Subcutaneous adipose tissue (tissue), 4 donors: ENCODE results near the gene GAPVD1. TPM values are rescaled to one million over a fixed set of nuclear protein-coding genes. Genes with fewer than 3 reads are reported as not detected.

Source experiments
- CTCF ChIP-seq: fragments of 450-650 bp; IDR thresholded peaks from one replicate; pipeline ENCODE4 v1.5.1; 2016; ENCODE audit warnings: low read depth, mild to moderate bottlenecking, control low read depth, antibody characterized with exemption, moderate library complexity
- total RNA-seq, 4 donors: library from RNA; depleted of rRNA; stranded (reverse); fragments of >200 nt; gene quantifications; one replicate each; pipeline ENCODE4 v1.1.0, GENCODE V29; 2016

Gene GAPVD1
- total RNA-seq, 4 donors from 2014 or later, result 57.7 to 85.3 (median 62.9) TPM

- TF ChIP-seq CTCF, result no peak
Observed at GRCh38 chr9:125359011-125359410, 97.4 kb downstream of the GAPVD1 start.

GRCh38 chr9:125360601-125361000 is 99.0 kb downstream of the GAPVD1 start:
- no peak for TF ChIP-seq CTCF

- TF ChIP-seq CTCF, result no peak
Observed at GRCh38 chr9:125361837-125362531, 100.4 kb downstream of the GAPVD1 start.

- no peak for TF ChIP-seq CTCF
Observed at GRCh38 chr9:125366676-125367075, 105.0 kb downstream of the GAPVD1 start.

- TF ChIP-seq CTCF, result no peak
Observed at GRCh38 chr9:125370786-125371185, 109.2 kb downstream of the GAPVD1 start.

- TF ChIP-seq CTCF, result no peak
Observed at GRCh38 chr9:125372441-125373226, 111.0 kb downstream of the GAPVD1 start.

GRCh38 chr9:125374443-125375309 is 113.0 kb downstream of the GAPVD1 start:
- no peak for TF ChIP-seq CTCF
